Neural cell (in vitro differentiated cells): ENCODE data around the gene RECQL.
A peak's percentile ranks its signal among the peaks of the same experiment; 100 is the strongest.

Experiments
- CTCF ChIP-seq: fragments of 450-650 bp; IDR thresholded peaks from 2 replicates; pipeline ENCODE4 v1.5.1; 2014; ENCODE audit warnings: antibody characterized with exemption, mild to moderate bottlenecking, moderate library complexity; ENCODE audit not compliant: poor library complexity, severe bottlenecking
- EZH2 ChIP-seq: fragments of 200-600, 300-800 bp; shearing (Covaris generic), sonication (generic); IDR thresholded peaks from 2 replicates; pipeline ENCODE4 v1.6.1; 2014; ENCODE audit warnings: antibody characterized with exemption, low read length, borderline replicate concordance, mild to moderate bottlenecking; ENCODE audit not compliant: insufficient read depth, poor library complexity, severe bottlenecking
- POLR2AphosphoS5 ChIP-seq: IDR thresholded peaks from 2 replicates; pipeline ENCODE4 v1.6.1; 2012
- RAD21 ChIP-seq: fragments of 450-650 bp; conservative IDR thresholded peaks from 2 replicates; pipeline ENCODE4 v1.6.1; 2014; ENCODE audit warnings: antibody characterized with exemption, mild to moderate bottlenecking, moderate library complexity
- REST ChIP-seq: IDR thresholded peaks from 2 replicates; pipeline ENCODE4 v1.6.1; 2012; ENCODE audit warnings: borderline replicate concordance
- SMC3 ChIP-seq: fragments of 450-650 bp; conservative IDR thresholded peaks from 2 replicates; pipeline ENCODE4 v1.6.1; 2014; ENCODE audit warnings: antibody characterized with exemption, mild to moderate bottlenecking, moderate library complexity; ENCODE audit not compliant: poor library complexity
- TAF1 ChIP-seq: IDR thresholded peaks from 2 replicates; pipeline ENCODE4 v1.6.1; 2012; ENCODE audit warnings: low read depth

GRCh38 chr12:21527451-21528180 is 26.2 kb upstream of the RECQL start:
- no peak for TF ChIP-seq RAD21
- TF ChIP-seq CTCF: no peak
- no peak for TF ChIP-seq REST
- peak; percentile 29 for TF ChIP-seq POLR2AphosphoS5
- TF ChIP-seq EZH2: no peak
- TF ChIP-seq SMC3: no peak
- TF ChIP-seq TAF1: no peak
